Peyer's patch (tissue), 4 donors: Measurements from ENCODE around the gene METTL16. TPM values are rescaled to one million over a fixed set of nuclear protein-coding genes. Genes with fewer than 3 reads are reported as not detected.
A peak's percentile ranks its signal among the peaks of the same experiment; 100 is the strongest.

Source experiments
- DNase-seq, 3 donors: peaks; one replicate each; pipeline ENCODE4 v3.0.0-alpha.2; 2017 to 2019
- H3K27ac ChIP-seq, 4 donors: fragments of 200-600 bp; sonication (generic); one replicate each; pipeline ENCODE4 v1.5.1; 2016 to 2019
- H3K27me3 ChIP-seq, 2 donors: fragments of 200-600 bp; sonication (generic); one replicate each; pipeline ENCODE4 v1.5.1; 2019
- H3K36me3 ChIP-seq, 3 donors: fragments of 200-600 bp; sonication (generic); one replicate each; pipeline ENCODE4 v1.5.1; 2016 to 2019
- H3K4me1 ChIP-seq, 4 donors: fragments of 200-600 bp; sonication (generic); one replicate each; pipeline ENCODE4 v1.5.1; 2016 to 2019
- H3K4me3 ChIP-seq, 4 donors: fragments of 200-600 bp; sonication (generic); 1 replicate in 3 of 4; 2 replicates in 1 of 4; pipeline ENCODE4 v1.5.1; 2016 to 2019; ENCODE audit warnings: mild to moderate bottlenecking in 1 of 4
- H3K9me3 ChIP-seq, 4 donors: fragments of 200-600 bp; sonication (generic); one replicate each; pipeline ENCODE4 v1.5.1; 2016 to 2019; ENCODE audit warnings: mild to moderate bottlenecking in 1 of 4
- POLR2A ChIP-seq, 2 donors: fragments of 450-650 bp; IDR thresholded peaks; one replicate each; pipeline ENCODE4 v1.5.1; 2017; ENCODE audit warnings: antibody characterized with exemption in 2 of 2, mild to moderate bottlenecking in 2 of 2, moderate library complexity in 2 of 2
- total RNA-seq, 4 donors: library from RNA; depleted of rRNA; stranded (reverse); fragments of >200 nt; gene quantifications; one replicate each; pipeline ENCODE4 v1.1.0, GENCODE V29; 2016
- TF ChIP-seq, protein P1 (sequence below), 6 experiments: fragments of 450-650 bp in 4 of 6; fragments of 200-600 bp in 2 of 6; sonication (generic) in 1 of 6; IDR thresholded peaks; one replicate each; pipeline ENCODE4 v1.5.1; 2017 to 2019; ENCODE audit warnings: antibody characterized with exemption in 6 of 6, mild to moderate bottlenecking in 3 of 6, moderate library complexity in 1 of 6

The METTL16 gene
- total RNA-seq, 4 donors from 2014 or later: 24.0 to 29.7 (median 27.9) TPM

DNA sequence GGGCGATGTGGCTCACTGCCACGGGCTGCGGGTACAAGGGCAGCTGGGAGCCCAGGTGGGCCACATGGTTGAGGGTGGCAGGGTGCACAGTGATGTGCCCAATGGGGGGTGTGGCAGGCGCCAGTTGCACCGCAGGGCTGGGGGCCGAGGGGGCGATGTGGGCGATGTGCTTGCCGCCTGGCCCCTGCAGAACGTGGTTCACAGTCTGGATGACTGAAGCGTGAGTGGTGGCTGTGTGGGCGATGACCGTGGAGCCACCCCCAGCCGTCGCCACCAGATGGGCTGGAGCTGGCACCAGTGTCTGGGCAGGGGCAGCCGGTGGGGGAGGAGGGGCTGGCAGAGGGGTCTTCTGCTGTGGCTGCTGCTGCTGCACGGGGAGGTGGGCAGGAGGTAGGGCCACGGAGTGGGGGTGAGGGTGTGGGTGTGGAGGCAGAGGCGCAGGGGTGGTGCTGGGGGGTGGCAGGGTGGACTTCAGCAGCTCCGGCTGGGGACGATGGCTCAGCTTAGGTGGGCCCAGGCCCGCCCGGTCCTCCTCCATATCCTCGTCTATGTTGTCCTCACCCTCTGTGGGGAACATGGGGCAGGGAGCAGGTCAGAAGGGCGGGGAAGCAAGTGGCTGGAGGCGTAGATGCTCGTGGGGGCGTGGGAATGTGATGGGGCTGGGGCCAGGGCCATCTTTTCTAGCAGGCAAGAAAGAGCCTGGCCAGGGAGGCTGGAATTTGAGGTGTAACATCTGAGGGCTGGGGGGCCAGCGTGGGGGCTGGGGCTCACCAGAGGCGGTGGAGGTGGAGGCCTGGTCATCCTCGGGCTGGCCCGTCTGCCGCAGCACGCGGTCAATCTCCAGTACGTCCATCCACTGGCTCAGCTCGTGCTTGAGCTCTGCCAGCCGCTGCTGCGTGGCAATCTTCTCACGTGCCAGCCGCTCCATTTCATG is 124.3 kb downstream of the METTL16 start:
- peaks cover 0 to 28% (median 3%) of the 10 kb centered on the region in 3 donors for H3K36me3 ChIP-seq
- no peak for TF ChIP-seq POLR2A (IDR thresholded peaks at IDR 0.05)
- TF ChIP-seq, protein P1, sequence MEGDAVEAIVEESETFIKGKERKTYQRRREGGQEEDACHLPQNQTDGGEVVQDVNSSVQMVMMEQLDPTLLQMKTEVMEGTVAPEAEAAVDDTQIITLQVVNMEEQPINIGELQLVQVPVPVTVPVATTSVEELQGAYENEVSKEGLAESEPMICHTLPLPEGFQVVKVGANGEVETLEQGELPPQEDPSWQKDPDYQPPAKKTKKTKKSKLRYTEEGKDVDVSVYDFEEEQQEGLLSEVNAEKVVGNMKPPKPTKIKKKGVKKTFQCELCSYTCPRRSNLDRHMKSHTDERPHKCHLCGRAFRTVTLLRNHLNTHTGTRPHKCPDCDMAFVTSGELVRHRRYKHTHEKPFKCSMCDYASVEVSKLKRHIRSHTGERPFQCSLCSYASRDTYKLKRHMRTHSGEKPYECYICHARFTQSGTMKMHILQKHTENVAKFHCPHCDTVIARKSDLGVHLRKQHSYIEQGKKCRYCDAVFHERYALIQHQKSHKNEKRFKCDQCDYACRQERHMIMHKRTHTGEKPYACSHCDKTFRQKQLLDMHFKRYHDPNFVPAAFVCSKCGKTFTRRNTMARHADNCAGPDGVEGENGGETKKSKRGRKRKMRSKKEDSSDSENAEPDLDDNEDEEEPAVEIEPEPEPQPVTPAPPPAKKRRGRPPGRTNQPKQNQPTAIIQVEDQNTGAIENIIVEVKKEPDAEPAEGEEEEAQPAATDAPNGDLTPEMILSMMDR (IDR thresholded peaks at IDR 0.05): no peak
- no peak overlapping the region for H3K4me3 ChIP-seq

DNA sequence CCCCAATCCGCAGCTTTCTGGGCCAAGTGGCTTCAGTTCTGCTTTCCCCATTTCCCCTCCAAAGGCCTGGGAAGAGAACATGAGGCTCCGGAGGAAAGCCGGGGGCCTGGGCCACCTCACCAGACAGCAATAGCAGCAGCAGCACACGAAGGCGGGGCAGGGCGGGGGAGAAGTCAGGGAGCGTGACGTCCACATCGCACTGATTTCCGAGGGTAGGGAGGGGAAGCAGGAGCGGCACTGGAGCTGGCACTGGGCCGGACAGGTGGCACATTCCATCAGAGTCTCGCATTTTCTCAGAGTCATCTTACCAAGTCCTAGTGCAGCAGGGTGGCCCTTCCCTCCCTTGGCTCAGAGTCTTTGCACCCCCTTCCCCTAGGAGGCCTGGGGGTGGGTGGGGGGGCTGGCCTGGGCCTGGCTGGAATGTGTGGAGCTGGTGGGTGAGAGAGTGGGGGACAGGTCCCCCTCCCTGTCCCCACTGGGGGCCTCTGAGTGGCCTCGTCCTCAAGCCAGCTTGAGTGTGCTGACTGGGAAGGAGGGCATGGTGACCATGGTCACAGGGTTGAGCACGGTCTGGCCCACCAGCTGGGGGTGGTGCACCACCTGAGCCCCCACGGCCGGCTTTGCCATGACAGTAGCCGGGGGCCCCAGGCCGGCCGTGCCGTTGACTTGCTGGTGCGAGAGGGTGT is 125.1 kb downstream of the METTL16 start:
- H3K36me3 ChIP-seq: peaks cover 0 to 28% (median 3%) of the 10 kb centered on the region in 3 donors
- H3K4me1 ChIP-seq: peaks cover 3 to 54% (median 4%) of the 10 kb centered on the region in 4 donors
- H3K9me3 ChIP-seq: no peaks in the 10 kb centered on the region
- no peaks in the 10 kb centered on the region for H3K27me3 ChIP-seq
- DNase-seq: peak in 2 of 3 donors; percentile 84
- peak overlapping the region in 1 of 4 donors; percentile 79 for H3K27ac ChIP-seq
- TF ChIP-seq, protein P1 (IDR thresholded peaks at IDR 0.05): no peak
- TF ChIP-seq POLR2A (IDR thresholded peaks at IDR 0.05): peak in 1 of 2 donors; percentile 60
- H3K4me3 ChIP-seq: no peak overlapping the region

More for the DNA sequence above, 124.3 kb downstream of the METTL16 start:
- Histone ChIP-seq H3K27me3 (no peaks in the 10 kb centered on the region), H3K27ac (peak overlapping the region in 1 of 4 donors; percentile 79), H3K9me3 (no peaks in the 10 kb centered on the region), H3K4me1 (peaks cover 7 to 62% (median 10%) of the 10 kb centered on the region in 4 donors)
- DNase-seq: no peak

DNA sequence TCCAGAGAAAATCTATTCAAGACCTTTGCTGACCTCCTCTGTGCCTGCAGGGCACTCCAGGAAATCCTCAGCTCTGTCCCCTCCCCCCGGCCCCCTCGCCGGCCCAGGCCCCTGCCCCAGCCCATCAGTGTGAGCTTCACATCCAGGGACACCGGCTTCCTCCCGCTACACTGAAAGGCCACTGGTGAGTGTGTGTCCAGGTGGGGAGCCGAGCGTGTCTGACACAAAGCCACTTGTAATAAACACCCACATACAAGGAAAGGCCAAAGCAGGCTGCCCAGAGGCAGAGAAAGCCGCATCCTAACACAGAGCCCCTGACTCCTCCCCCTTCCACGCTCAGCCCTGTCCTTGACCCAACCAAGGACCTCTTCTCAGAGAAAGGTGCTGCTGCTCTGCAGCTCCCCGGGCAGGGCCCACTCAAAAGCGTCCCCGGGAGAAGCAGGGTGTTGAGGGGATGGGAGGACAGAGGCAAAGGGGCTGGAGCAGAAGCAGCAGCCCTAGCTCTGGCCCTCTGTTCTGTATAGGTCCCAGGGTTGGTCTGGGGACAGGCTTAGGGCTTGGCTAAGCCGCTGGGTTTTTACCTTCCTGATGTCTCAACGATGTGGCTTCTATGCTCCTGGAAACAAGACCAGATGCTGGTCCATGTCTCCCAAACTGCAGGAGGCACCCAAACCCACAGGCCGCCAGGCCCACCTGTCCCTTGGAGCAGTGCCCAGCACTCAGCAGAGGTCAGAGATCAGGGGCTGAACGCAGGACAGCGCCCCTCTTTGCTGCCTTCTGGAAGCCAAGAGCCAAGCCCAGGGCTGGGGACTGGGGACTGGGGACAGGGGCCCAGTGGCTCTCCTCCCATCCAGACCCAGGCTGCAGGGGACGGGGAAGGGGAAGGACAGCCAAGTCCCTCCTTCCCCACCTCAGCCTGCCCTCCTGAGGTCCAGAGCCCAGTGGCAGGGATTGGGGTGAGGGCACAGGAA is 126.2 kb downstream of the METTL16 start:
- Histone ChIP-seq H3K4me3 (no peak overlapping the region), H3K4me1 (peaks cover 0 to 44% (median 1%) of the 10 kb centered on the region in 4 donors), H3K27me3 (no peaks in the 10 kb centered on the region), H3K36me3 (peaks cover 0 to 35% (median 3%) of the 10 kb centered on the region in 3 donors), H3K27ac (peak overlapping the region in 1 of 4 donors; percentile 79), H3K9me3 (no peaks in the 10 kb centered on the region)
- no peak for TF ChIP-seq POLR2A (IDR thresholded peaks at IDR 0.05)
- TF ChIP-seq, protein P1 (IDR thresholded peaks at IDR 0.05): no peak
- DNase-seq: no peak

DNA sequence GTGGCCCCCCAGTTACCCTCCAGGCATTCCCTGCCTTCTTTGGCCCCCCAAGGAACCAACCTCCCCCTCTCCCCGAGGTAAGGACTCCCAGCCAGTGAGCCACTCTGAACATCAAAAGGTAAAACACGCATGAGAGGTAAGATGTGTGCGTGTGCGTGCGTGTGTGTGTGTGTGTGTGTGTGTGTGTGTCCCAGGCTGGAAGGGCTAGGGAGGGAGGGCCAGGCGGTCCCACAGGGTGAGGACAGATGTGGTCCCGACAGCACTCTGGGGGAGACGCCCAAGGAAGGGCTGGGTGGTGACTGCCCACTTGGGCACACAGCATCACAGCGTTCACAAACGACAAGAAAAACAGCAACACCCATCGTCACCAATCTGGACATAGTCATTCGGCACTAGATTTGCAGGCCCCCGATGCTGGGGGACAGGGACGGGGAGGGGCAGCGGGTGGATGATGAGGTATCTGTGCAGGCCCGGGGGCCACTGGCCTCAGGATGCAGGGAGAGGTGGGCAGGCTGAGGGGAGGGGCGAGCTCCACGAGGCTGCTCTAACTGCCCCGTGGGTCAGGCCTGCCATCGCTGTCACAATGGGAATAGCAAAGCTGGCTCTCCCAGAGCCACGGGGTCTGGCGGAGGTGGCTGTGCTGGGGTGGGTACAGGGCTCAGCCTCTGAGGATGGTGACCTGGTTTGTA is 127.1 kb downstream of the METTL16 start:
- Histone ChIP-seq H3K4me1 (peaks cover 0 to 42% (median 1%) of the 10 kb centered on the region in 4 donors), H3K27me3 (no peaks in the 10 kb centered on the region), H3K4me3 (no peak overlapping the region), H3K9me3 (no peaks in the 10 kb centered on the region), H3K36me3 (peaks cover 0 to 45% (median 3%) of the 10 kb centered on the region in 3 donors), H3K27ac (peak overlapping the region in 1 of 4 donors; percentile 8)
- TF ChIP-seq, protein P1 (IDR thresholded peaks at IDR 0.05): no peak
- TF ChIP-seq POLR2A (IDR thresholded peaks at IDR 0.05): no peak
- DNase-seq: no peak
